ENCODE measurements around the gene BACH2. TPM values are rescaled to one million over a fixed set of nuclear protein-coding genes. Genes with fewer than 3 reads are reported as not detected.

BACH2 gene
- total and polyA plus RNA-seq, 10 of the 15 experiments (the other 5 are each of a cell fraction or from before 2014, with no cell fraction given): 0.03 to 0.28 (median 0.04) TPM; not detected in 3

GRCh38 chr6:89927791-89928550 lies 368.7 kb downstream of the BACH2 start (continued):
- TF ChIP-seq SKIL (IDR thresholded peaks at IDR 0.05; ENCODE audit: low read depth, poor library complexity, severe bottlenecking): no peak
- no peak for TF ChIP-seq MYC (IDR thresholded peaks at IDR 0.05; ENCODE audit: insufficient read depth, insufficient read length, insufficient replicate concordance, low read length, severe bottlenecking)
- TF ChIP-seq TBL1XR1 (IDR thresholded peaks at IDR 0.05; ENCODE audit: low read depth, low read length): no peak
- TF ChIP-seq MEF2A (IDR thresholded peaks at IDR 0.05; ENCODE audit: insufficient read depth, low read depth, low read length): no peak
- TF ChIP-seq ASH2L (IDR thresholded peaks at IDR 0.05; ENCODE audit: borderline replicate concordance, low read depth): no peak
- no peak for TF ChIP-seq EGR1 (IDR thresholded peaks at IDR 0.05; ENCODE audit: borderline replicate concordance in 1 of 2, low read depth in 2 of 2, low read length in 2 of 2)
- no peak for TF ChIP-seq ZNF384 (IDR thresholded peaks at IDR 0.05; ENCODE audit: borderline replicate concordance, low read depth, low read length)

GRCh38 chr6:89927264-89927663 lies 369.4 kb downstream of the BACH2 start:
- no peaks in the 10 kb centered on the region for H3K9me3 ChIP-seq (replicated peaks; ENCODE audit: control insufficient read depth, insufficient read depth, low read length)
- 55% methylated on average over 5 of the region's 5 CpGs for WGBS (ENCODE audit: insufficient coverage, insufficient replicate concordance, low lambda C conversion rate, missing lambda C conversion rate)
- H3K4me2 ChIP-seq (ENCODE audit: control insufficient read depth, insufficient read depth): no peak overlapping the region
- H3K79me2 ChIP-seq (ENCODE audit: control insufficient read depth, insufficient read depth, low read length): no peaks in the 10 kb centered on the region
- DNase-seq (ENCODE audit: low read depth, low spot score): no peak
- no peak overlapping the region for H2AFZ ChIP-seq (ENCODE audit: control insufficient read depth, low read depth, low read length)
- no peaks in the 10 kb centered on the region for H4K20me1 ChIP-seq (ENCODE audit: control insufficient read depth, insufficient read depth)
- no peak for FAIRE-seq
- BruUV-seq (replicated peaks): no TSS peak
- H3K27ac ChIP-seq (ENCODE audit: control insufficient read depth, insufficient read depth): no peak overlapping the region
- POLR2A ChIA-PET: no interaction called here
- no peaks in the 10 kb centered on the region for H3K36me3 ChIP-seq (ENCODE audit: control insufficient read depth in 2 of 2, insufficient read depth in 2 of 2, low read length in 1 of 2)
- peaks cover 0 to 2% of the 10 kb centered on the region in 2 experiments; a peak in 3 of 4 replicates for H3K27me3 ChIP-seq (replicated peaks in 1 of 2; ENCODE audit: control insufficient read depth in 2 of 2, insufficient read depth in 2 of 2, low read length in 1 of 2)
- no peak for ATAC-seq
- CTCF ChIA-PET: interaction anchor here (1.9 kb wide), 1 partner anchor 552 kb away, joined by 5 read pairs; no protein-coding TSS in a partner anchor
- SMC1A ChIA-PET (ENCODE audit: uncharacterized antibody, unreplicated experiment): no interaction called here
- RAD21 ChIA-PET (ENCODE audit: unreplicated experiment): interaction anchor here (1.1 kb wide), 1 partner anchor 13 kb away, joined by 3 read pairs; no protein-coding TSS in a partner anchor
- intact Hi-C loops (cut with micrococcal nuclease; ENCODE audit: unreplicated experiment) (no loop called here), in situ Hi-C loops (cut with MboI) (no loop called here)
- no peak overlapping the region for H3K9ac ChIP-seq (ENCODE audit: control insufficient read depth, insufficient read depth, low read length)
- no peaks in the 10 kb centered on the region for H3K4me1 ChIP-seq (ENCODE audit: control insufficient read depth, insufficient read depth, low read length)
- H3K4me3 ChIP-seq: no peak overlapping the region
- TF ChIP-seq HDGF (IDR thresholded peaks at IDR 0.05): no peak
- no peak for TF ChIP-seq SP1 (IDR thresholded peaks at IDR 0.05; ENCODE audit: low read depth, low read length)
- TF ChIP-seq EP300 (IDR thresholded peaks at IDR 0.05; ENCODE audit: borderline replicate concordance in 1 of 2, control insufficient read depth in 1 of 2, low read depth in 2 of 2, low read length in 2 of 2): no peak
- no peak for TF ChIP-seq CBX3 (IDR thresholded peaks at IDR 0.05; ENCODE audit: borderline replicate concordance, low read depth)
- TF ChIP-seq FOXK2 (IDR thresholded peaks at IDR 0.05): no peak
- TF ChIP-seq POLR2AphosphoS5 (IDR thresholded peaks at IDR 0.05; ENCODE audit: low read length): no peak
- no peak for TF ChIP-seq KDM1A (IDR thresholded peaks at IDR 0.05; ENCODE audit: borderline replicate concordance)
- no peak for TF ChIP-seq ESRRA (IDR thresholded peaks at IDR 0.05; ENCODE audit: low read length)
- no peak for TF ChIP-seq SPI1 (IDR thresholded peaks at IDR 0.05; ENCODE audit: borderline replicate concordance, insufficient read depth, low read depth, low read length)
- TF ChIP-seq RCOR1 (conservative IDR thresholded peaks at IDR 0.05; ENCODE audit: low read depth, low read length): no peak
- no peak for TF ChIP-seq PML (IDR thresholded peaks at IDR 0.05; ENCODE audit: low read length)
- no peak for TF ChIP-seq BACH1 (IDR thresholded peaks at IDR 0.05; ENCODE audit: borderline replicate concordance)
- TF ChIP-seq USF1 (IDR thresholded peaks at IDR 0.05; ENCODE audit: borderline replicate concordance, extremely low read length, insufficient read depth, low read depth, low read length): no peak
- TF ChIP-seq EGR1 (IDR thresholded peaks at IDR 0.05; ENCODE audit: borderline replicate concordance in 1 of 2, low read depth in 2 of 2, low read length in 2 of 2): no peak
